Activated T-cell treated with anti-CD3 and anti-CD28 coated beads, Interleukin-2, amount 50 U/mL, for 24 hours (primary cell): ENCODE data around the gene CEP85.
A peak's percentile ranks its signal among the peaks of the same experiment; 100 is the strongest.

Source experiments
- DNase-seq: peaks from one replicate; pipeline ENCODE4 v3.0.0-alpha.2; 2020
- H3K27ac Mint-ChIP-seq: 2 replicates; pipeline ENCODE4 v1.8.0; 2020; ENCODE audit warnings: mild to moderate bottlenecking, mixed read lengths
- H3K27me3 Mint-ChIP-seq: 2 replicates; pipeline ENCODE4 v1.8.0; 2020; ENCODE audit warnings: mixed read lengths
- H3K36me3 Mint-ChIP-seq: 2 replicates; pipeline ENCODE4 v1.8.0; 2020; ENCODE audit warnings: low read depth, mixed read lengths
- H3K4me1 Mint-ChIP-seq: 2 replicates; pipeline ENCODE4 v1.8.0; 2020; ENCODE audit warnings: low read depth, mixed read lengths
- H3K4me3 Mint-ChIP-seq: 2 replicates; pipeline ENCODE4 v1.8.0; 2020; ENCODE audit warnings: mild to moderate bottlenecking, moderate library complexity, mixed read lengths
- H3K9me3 Mint-ChIP-seq: 2 replicates; pipeline ENCODE4 v1.8.0; 2020; ENCODE audit warnings: mixed read lengths

The CEP85 gene

DNA sequence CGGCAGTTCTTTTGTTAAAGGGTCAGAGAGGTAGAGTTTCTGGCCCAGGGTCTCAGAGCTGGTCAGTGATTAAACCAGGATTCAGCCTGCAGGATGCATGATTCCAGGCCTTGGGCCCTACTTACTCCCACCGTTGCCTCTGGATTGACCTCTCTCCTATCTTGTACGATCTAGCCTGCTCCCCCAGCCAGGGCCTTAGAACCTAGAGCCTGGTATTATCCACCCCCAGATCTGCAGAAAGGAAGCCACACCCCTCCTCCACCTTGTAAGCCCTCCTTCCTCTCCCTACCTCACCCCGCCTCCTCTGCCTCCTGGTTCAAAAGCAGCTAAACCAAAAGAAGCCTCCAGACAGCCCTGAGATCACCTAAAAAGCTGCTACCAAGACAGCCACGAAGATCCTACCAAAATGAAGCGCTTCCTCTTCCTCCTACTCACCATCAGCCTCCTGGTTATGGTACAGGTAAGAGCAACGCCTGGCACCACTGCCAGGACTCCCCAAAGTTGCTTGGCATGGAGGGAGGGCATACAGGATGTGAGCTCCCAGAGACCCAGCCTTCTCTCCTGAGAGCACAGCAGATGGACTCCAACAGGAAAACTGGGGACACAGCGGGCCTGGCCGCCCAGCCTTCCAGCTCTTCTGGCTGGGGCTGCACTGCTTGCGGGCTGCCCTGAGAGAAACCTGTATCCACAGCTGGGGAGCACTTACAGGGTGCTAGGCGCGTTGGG lies 83.8 kb downstream of the CEP85 start, which contains the start of gene CD52:
TSS of gene CD52 (plus strand) at position 347 of the 726 bp plus-strand sequence. CDS start at position 407, 60 bp downstream.
- DNase-seq = peak; percentile 76
- Mint-ChIP-seq H3K9me3 (no peaks in the 10 kb centered on the region), H3K27ac (peak within 1 kb of the TSS; percentile 98), H3K4me1 (peaks cover 76% of the 10 kb centered on the region), H3K27me3 (no peaks in the 10 kb centered on the region), H3K36me3 (peaks cover 44% of the 10 kb centered on the region), H3K4me3 (peak within 1 kb of the TSS; percentile 90)

DNA sequence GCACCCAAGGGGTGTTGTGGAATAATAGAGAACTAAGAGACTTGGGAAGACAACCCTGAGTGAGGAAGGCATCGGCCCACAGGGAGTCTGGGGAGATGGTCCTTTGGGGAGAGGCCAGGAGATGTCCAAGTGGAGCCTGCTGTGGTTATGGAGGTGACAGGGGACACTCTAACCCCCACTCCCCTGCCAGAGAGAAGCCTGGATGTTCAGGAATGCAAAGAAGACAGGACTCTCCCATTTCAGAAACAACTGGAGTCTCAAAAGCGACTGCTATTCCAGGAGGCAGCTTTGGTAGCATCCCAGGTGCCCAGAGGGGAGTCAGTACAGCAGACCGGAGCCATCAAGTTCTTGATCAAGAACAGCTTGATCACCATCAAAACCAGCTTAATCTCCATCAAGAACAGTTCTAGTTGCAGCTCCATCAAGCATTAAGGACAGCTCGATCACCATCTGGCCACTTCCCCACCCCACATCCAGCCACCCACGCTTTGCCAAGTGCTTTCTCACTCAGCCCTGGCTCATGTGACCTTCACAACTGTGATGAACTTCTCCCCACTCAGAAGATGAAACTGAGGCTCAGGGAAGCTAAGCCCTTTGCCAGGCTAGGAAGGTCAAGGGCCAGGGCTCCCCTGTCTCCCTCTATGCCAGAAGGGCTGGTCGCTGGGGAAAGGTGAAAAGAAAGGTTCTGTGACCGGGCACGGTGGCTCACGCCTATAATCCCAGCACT lies 84.5 kb downstream of the CEP85 start:
- H3K4me3 Mint-ChIP-seq = peak overlapping the region; percentile 90
- peaks cover 80% of the 10 kb centered on the region for H3K4me1 Mint-ChIP-seq
- no peaks in the 10 kb centered on the region for H3K9me3 Mint-ChIP-seq
- H3K27me3 Mint-ChIP-seq = no peaks in the 10 kb centered on the region
- H3K36me3 Mint-ChIP-seq = peaks cover 51% of the 10 kb centered on the region
- peak; percentile 65 for DNase-seq
- H3K27ac Mint-ChIP-seq = peak overlapping the region; percentile 98

GRCh38 chr1:26320896-26321295 lies 86.9 kb downstream of the CEP85 start:
- peak overlapping the region; percentile 94 for H3K27ac Mint-ChIP-seq
- peaks cover 65% of the 10 kb centered on the region for H3K4me1 Mint-ChIP-seq

DNA sequence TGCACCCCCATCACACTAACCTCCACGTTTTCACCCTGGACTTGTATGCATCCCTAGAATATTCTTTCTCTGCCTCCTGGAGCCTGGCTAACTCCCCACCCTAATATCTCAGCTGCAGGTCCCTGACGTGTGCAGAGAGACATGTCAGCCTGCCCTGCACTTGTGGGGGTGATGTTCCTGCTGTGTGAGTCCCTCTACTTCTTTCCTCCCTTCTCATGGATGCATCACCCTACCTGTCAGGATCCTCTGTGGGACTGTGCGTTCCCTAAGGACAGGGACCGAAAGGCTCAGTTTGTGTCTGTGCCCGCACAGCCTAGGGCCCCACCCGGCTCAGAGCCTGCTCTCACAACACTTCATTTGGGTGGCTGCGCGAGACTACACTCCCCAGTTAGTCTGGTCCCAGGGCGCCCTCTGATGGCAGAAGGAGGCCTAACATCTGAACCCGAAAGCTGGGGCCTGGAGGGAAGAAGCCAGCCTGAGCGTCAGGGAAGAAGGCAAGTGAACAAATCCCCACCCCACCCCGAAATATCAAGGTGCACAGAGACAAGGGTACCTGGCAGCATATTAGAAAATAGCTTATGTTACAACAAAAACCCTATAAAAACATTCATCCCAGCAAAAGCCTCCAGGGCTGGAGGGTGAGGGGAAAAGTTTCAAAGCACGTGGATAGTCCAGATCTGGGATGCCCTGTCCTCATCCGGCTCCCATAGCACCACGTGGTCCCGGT lies 87.5 kb downstream of the CEP85 start:
- H3K4me1 Mint-ChIP-seq = peaks cover 60% of the 10 kb centered on the region
- no peaks in the 10 kb centered on the region for H3K27me3 Mint-ChIP-seq
- H3K36me3 Mint-ChIP-seq = peaks cover 66% of the 10 kb centered on the region
- DNase-seq = peak; percentile 98
- peak overlapping the region; percentile 70 for H3K4me3 Mint-ChIP-seq
- peak overlapping the region; percentile 94 for H3K27ac Mint-ChIP-seq
- H3K9me3 Mint-ChIP-seq = no peaks in the 10 kb centered on the region

More at GRCh38 chr1:26320896-26321295, 86.9 kb downstream of the CEP85 start:
- H3K27me3 Mint-ChIP-seq = no peaks in the 10 kb centered on the region
- H3K9me3 Mint-ChIP-seq = no peaks in the 10 kb centered on the region
- H3K4me3 Mint-ChIP-seq = peak overlapping the region; percentile 70
- DNase-seq = no peak
- peaks cover 66% of the 10 kb centered on the region for H3K36me3 Mint-ChIP-seq

DNA sequence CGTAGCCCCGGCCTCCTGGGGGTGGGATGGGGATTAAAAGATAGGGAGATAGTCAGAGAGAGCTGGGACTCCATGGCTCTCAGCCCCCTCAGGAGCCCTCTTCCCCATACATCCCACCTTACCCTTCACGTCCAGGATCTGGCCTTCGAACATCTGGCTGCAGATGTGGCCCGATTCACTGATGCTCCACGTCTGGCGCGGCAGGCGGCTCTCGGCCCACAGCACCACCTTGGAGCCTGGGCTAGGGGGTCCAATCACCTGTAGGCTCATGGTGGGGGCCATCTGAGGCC lies 88.0 kb downstream of the CEP85 start:
- no peaks in the 10 kb centered on the region for H3K9me3 Mint-ChIP-seq
- H3K4me1 Mint-ChIP-seq = peaks cover 56% of the 10 kb centered on the region
- no peaks in the 10 kb centered on the region for H3K27me3 Mint-ChIP-seq
- peak overlapping the region; percentile 94 for H3K27ac Mint-ChIP-seq
- no peak for DNase-seq
- H3K36me3 Mint-ChIP-seq = peaks cover 66% of the 10 kb centered on the region
- H3K4me3 Mint-ChIP-seq = no peak overlapping the region

- H3K9me3 Mint-ChIP-seq = no peaks in the 10 kb centered on the region
- H3K4me3 Mint-ChIP-seq = no peak overlapping the region
- H3K4me1 Mint-ChIP-seq = peaks cover 44% of the 10 kb centered on the region
- no peaks in the 10 kb centered on the region for H3K27me3 Mint-ChIP-seq
- H3K27ac Mint-ChIP-seq = peak overlapping the region; percentile 94
- DNase-seq = no peak
- peaks cover 59% of the 10 kb centered on the region for H3K36me3 Mint-ChIP-seq
Observed at GRCh38 chr1:26323382-26323781, 89.4 kb downstream of the CEP85 start.

DNA sequence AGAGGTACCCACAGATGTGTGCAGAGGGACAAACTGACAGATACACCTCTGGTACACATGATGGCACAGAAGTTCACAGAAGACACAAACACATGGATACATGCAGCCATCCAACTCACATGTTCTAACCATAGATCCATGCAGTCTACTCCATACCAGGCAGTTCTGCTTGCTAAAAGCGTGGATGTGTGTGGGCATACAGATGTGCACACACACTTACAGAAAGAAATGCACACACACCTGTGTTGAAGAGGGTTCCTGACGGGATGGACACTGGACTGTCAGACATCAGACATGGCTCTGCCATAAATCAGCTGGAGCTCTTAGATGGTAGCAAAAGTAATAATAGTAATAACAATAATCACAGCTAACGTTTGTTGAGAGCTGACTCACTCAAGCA lies 90.5 kb downstream of the CEP85 start:
- Mint-ChIP-seq H3K27ac (peak overlapping the region; percentile 53), H3K27me3 (no peaks in the 10 kb centered on the region), H3K4me1 (peaks cover 36% of the 10 kb centered on the region), H3K4me3 (no peak overlapping the region), H3K36me3 (peaks cover 48% of the 10 kb centered on the region), H3K9me3 (no peaks in the 10 kb centered on the region)
- DNase-seq = no peak

- H3K4me1 Mint-ChIP-seq = peaks cover 7% of the 10 kb centered on the region
- H3K36me3 Mint-ChIP-seq = peaks cover 20% of the 10 kb centered on the region
- no peaks in the 10 kb centered on the region for H3K9me3 Mint-ChIP-seq
- H3K27me3 Mint-ChIP-seq = no peaks in the 10 kb centered on the region
- H3K4me3 Mint-ChIP-seq = no peak overlapping the region
- DNase-seq = no peak
- H3K27ac Mint-ChIP-seq = no peak overlapping the region
Observed at GRCh38 chr1:26327956-26328362, 94.0 kb downstream of the CEP85 start.
